Testis (tissue), 2 donors: ENCODE results near the gene ADAMTS18.

Experiments used
- POLR2A ChIP-seq: fragments of 450-650 bp; IDR thresholded peaks from one replicate; pipeline ENCODE4 v1.6.1; 2017; ENCODE audit warnings: antibody characterized with exemption, mild to moderate bottlenecking, moderate library complexity
- TF ChIP-seq, protein P1 (sequence below), 3 experiments: fragments of 450-650 bp in 2 of 3; fragments of 200-600 bp in 1 of 3; sonication (generic) in 1 of 3; IDR thresholded peaks; one replicate each; pipeline ENCODE4 v1.5.1; 2016 to 2019; ENCODE audit warnings: antibody characterized with exemption in 3 of 3, mild to moderate bottlenecking in 2 of 3, moderate library complexity in 1 of 3

DNA sequence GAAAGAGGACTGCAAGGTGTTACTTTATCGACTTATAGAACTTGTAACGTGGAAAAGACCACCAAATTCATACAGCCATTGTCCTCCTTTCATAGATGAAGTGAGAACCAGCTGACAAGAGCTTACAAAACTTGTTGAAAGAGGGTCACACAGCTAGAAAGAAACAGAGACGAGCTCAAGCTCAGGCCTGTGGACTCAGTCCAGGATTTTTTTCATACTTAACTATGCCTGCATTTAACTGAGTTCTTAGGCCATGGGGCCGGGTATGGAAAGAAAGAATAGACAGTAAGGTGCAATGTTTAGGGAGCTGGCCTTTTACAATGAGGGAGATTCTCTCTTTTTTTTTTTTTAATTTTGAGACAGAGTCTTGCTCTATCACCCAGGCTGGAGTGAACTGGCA lies 106.1 kb downstream of the ADAMTS18 start:
- TF ChIP-seq POLR2A = no peak
- TF ChIP-seq, protein P1, sequence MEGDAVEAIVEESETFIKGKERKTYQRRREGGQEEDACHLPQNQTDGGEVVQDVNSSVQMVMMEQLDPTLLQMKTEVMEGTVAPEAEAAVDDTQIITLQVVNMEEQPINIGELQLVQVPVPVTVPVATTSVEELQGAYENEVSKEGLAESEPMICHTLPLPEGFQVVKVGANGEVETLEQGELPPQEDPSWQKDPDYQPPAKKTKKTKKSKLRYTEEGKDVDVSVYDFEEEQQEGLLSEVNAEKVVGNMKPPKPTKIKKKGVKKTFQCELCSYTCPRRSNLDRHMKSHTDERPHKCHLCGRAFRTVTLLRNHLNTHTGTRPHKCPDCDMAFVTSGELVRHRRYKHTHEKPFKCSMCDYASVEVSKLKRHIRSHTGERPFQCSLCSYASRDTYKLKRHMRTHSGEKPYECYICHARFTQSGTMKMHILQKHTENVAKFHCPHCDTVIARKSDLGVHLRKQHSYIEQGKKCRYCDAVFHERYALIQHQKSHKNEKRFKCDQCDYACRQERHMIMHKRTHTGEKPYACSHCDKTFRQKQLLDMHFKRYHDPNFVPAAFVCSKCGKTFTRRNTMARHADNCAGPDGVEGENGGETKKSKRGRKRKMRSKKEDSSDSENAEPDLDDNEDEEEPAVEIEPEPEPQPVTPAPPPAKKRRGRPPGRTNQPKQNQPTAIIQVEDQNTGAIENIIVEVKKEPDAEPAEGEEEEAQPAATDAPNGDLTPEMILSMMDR (IDR thresholded peaks at IDR 0.05) = no peak
